Hepatocyte (in vitro differentiated cells): ENCODE results near the gene LHX8.
A peak's percentile ranks its signal among the peaks of the same experiment; 100 is the strongest.

Experiments
- CTCF ChIP-seq: fragments of 200-600 bp; sonication (generic); IDR thresholded peaks from 2 replicates; pipeline ENCODE4 v1.5.1; 2016; ENCODE audit warnings: antibody characterized with exemption, mild to moderate bottlenecking; ENCODE audit not compliant: poor library complexity
- EZH2 ChIP-seq: fragments of 200-600 bp; sonication (generic); IDR thresholded peaks from 2 replicates; pipeline ENCODE4 v1.6.1; 2016; ENCODE audit warnings: antibody characterized with exemption, mild to moderate bottlenecking, borderline replicate concordance
- EZH2phosphoT487 ChIP-seq: fragments of 200-600 bp; sonication (generic); IDR thresholded peaks from one replicate; pipeline ENCODE4 v1.6.1; 2018; ENCODE audit warnings: antibody characterized with exemption, mild to moderate bottlenecking, low read depth, moderate library complexity; ENCODE audit not compliant: unreplicated experiment, severe bottlenecking

- TF ChIP-seq CTCF (no peak), EZH2phosphoT487 (peak; percentile 67), EZH2 (peak; percentile 62)
Observed at GRCh38 chr1:75129983-75130789, 4.0 kb upstream of the LHX8 start.
